Measurements from ENCODE around the gene IGFBP3.

The IGFBP3 gene

GRCh38 chr7:45880433-45880860 is 40.6 kb downstream of the IGFBP3 start:
- TF ChIP-seq CTCF (IDR thresholded peaks at IDR 0.05; ENCODE audit: low read depth, low read length): no peak
- H3K4me3 ChIP-seq (ENCODE audit: low read depth, low read length): no peak overlapping the region
- in situ Hi-C loops (cut with HindIII; ENCODE audit: low sequenced_read_pairs): no loop called here
- DNase-seq (ENCODE audit: low read depth, low spot score): no peak

GRCh38 chr7:45878457-45879144 is 42.5 kb downstream of the IGFBP3 start:
- TF ChIP-seq CTCF (IDR thresholded peaks at IDR 0.05; ENCODE audit: low read depth, low read length): no peak
- H3K4me3 ChIP-seq (ENCODE audit: low read depth, low read length): no peak overlapping the region
- DNase-seq (ENCODE audit: low read depth, low spot score): no peak
- in situ Hi-C loops (cut with HindIII; ENCODE audit: low sequenced_read_pairs): no loop called here

DNA sequence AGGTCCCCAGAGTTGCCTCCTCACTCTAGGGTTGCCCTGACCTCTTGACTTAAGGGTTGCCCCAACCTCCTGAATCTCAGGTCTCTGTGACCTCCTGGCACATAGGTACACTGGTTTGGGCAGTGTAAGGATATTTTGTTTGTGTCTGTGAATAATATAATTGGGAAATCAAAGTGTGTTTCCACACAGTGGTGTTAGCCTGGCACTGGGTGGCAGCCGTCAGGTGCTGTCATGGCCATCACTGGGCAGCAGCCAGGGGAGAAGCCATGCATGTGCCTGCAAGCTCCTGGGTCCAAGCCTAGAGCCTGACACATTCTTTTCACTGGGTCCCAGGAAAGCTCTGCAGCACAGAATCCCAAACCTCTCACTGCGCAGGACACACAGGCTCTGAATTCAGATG is 44.6 kb downstream of the IGFBP3 start:
- no peak overlapping the region for H3K4me3 ChIP-seq (ENCODE audit: low read depth, low read length)
- DNase-seq (ENCODE audit: low read depth, low spot score): no peak
- in situ Hi-C loops (cut with HindIII; ENCODE audit: low sequenced_read_pairs): no loop called here
- TF ChIP-seq CTCF (IDR thresholded peaks at IDR 0.05; ENCODE audit: low read depth, low read length): no peak

- peak; percentile 75 for DNase-seq (ENCODE audit: low read depth, low spot score)
These were observed 46.5 kb downstream of the IGFBP3 start for GRCh38 chr7:45874408-45875131.

DNA sequence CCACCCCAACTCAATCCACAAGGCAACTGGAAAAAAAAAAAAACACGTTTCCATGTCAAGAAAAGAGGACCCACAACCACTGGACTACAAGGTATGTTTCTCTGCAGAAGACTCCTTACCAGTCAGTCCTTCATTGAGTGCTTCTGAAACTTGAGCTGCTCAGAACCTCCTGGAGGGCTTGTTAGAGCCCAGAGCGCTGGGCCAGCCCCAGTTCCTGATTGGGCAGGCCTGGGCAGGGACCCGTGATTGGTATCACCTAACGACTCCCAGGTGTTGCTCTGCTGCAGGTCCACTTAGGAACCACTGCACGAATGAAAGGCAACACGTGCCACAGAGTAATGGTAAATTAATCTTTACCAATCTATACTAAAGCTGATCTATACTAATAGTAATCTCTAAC is 47.7 kb downstream of the IGFBP3 start:
- no peak for DNase-seq (ENCODE audit: low read depth, low spot score)
- TF ChIP-seq CTCF (IDR thresholded peaks at IDR 0.05; ENCODE audit: low read depth, low read length): no peak
- no peak overlapping the region for H3K4me3 ChIP-seq (ENCODE audit: low read depth, low read length)
- in situ Hi-C loops (cut with HindIII; ENCODE audit: low sequenced_read_pairs): no loop called here

More at GRCh38 chr7:45874408-45875131, 46.5 kb downstream of the IGFBP3 start:
- H3K4me3 ChIP-seq (ENCODE audit: low read depth, low read length): no peak overlapping the region
- in situ Hi-C loops (cut with HindIII; ENCODE audit: low sequenced_read_pairs): no loop called here
- TF ChIP-seq CTCF (IDR thresholded peaks at IDR 0.05; ENCODE audit: low read depth, low read length): no peak

GRCh38 chr7:45873035-45873354 is 48.1 kb downstream of the IGFBP3 start, which contains the start of gene CCDC201:
Gene CCDC201 (minus strand): TSS chr7:45873082. CDS start chr7:45873007, 75 bp downstream.
- no peak for DNase-seq (ENCODE audit: low read depth, low spot score)
- in situ Hi-C loops (cut with HindIII; ENCODE audit: low sequenced_read_pairs): no loop called here
- H3K4me3 ChIP-seq (ENCODE audit: low read depth, low read length): no peak within 1 kb of the TSS
- TF ChIP-seq CTCF (IDR thresholded peaks at IDR 0.05; ENCODE audit: low read depth, low read length): no peak
